ENCODE measurements around the gene TBC1D2.

DNA sequence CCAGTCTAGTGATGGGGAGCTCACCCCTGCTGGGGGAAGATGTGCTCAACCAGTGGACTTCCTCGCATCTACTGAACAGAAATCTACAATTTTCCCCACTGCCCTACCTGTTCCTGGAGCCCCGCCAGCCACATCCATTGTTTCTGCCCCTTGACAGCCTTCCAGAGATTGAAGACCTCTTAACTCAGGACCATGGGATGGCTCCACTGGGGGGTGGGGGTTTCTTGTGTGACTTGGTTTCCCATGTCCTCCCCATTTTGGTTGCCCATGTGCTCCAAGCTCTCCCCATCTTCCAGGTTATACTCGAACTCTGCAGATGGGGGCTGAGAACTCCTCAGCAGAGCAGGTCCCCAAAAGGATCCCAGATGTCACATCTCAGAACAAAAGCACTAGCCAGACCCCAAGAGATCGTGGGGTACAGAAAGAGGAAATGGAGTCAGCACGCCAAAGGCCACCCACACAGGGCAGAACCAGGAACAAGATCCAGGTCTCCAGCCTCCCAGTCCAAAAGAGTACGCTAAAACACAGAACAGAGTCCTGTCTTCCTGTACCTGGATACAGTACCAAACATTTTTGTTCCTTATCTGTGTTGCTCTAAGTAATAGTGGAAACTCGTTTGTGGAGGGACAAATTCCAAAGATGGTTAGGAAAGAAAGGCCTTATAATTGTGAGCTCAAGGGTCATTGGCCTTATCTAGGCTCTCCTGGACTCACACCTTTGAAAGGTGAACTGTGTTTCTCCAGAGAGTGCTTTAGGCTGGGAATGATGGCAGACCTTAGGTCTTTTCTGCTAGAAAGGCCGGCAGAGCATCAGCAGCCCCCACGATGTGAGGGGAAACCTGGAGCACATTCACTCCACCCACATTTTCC lies 78.8 kb downstream of the TBC1D2 start:
- no peak for TF ChIP-seq KLF16 (CRISPR knock-in tag; IDR thresholded peaks at IDR 0.05)
- TF ChIP-seq CEBPB (IDR thresholded peaks at IDR 0.05; ENCODE audit: borderline replicate concordance, low read depth, low read length) = no peak
- no peak for TF ChIP-seq POLR2A (IDR thresholded peaks at IDR 0.05; ENCODE audit: insufficient read depth in 1 of 2, low read depth in 2 of 2, low read length in 2 of 2)
- no peak for TF ChIP-seq ZNF432 (CRISPR knock-in tag; IDR thresholded peaks at IDR 0.05; ENCODE audit: borderline replicate concordance)
- no peak for TF ChIP-seq RAD21 (CRISPR knock-in tag; IDR thresholded peaks at IDR 0.05)
- TF ChIP-seq HOXA7 (CRISPR knock-in tag; IDR thresholded peaks at IDR 0.05) = no peak
- no peak for TF ChIP-seq MAFK (conservative IDR thresholded peaks at IDR 0.05 in 1 of 2, IDR thresholded peaks at IDR 0.05 in 1 of 2; ENCODE audit: low read length in 2 of 2)
- TF ChIP-seq ZNF501 (CRISPR knock-in tag; IDR thresholded peaks at IDR 0.05) = no peak
- no peak for TF ChIP-seq IRX3 (CRISPR knock-in tag; IDR thresholded peaks at IDR 0.05; ENCODE audit: borderline replicate concordance, low read depth)

Data from HepG2 (cell line).